AG10803 (cell line): ENCODE data around the gene NEAT1.

ENCODE experiments used
- DNase-seq: peaks from one replicate; pipeline ENCODE4 v3.0.0; 2010; ENCODE audit warnings: low read depth
- H3K4me3 ChIP-seq: 2 replicates; pipeline ENCODE4 v1.5.1; 2011; ENCODE audit warnings: mild to moderate bottlenecking, low read length, control low read depth
- TF ChIP-seq, protein P1 (sequence below): conservative IDR thresholded peaks from 2 replicates; pipeline ENCODE4 v1.5.1; 2011; ENCODE audit warnings: mild to moderate bottlenecking, low read length, control low read depth, inconsistent platforms

The NEAT1 gene

DNA sequence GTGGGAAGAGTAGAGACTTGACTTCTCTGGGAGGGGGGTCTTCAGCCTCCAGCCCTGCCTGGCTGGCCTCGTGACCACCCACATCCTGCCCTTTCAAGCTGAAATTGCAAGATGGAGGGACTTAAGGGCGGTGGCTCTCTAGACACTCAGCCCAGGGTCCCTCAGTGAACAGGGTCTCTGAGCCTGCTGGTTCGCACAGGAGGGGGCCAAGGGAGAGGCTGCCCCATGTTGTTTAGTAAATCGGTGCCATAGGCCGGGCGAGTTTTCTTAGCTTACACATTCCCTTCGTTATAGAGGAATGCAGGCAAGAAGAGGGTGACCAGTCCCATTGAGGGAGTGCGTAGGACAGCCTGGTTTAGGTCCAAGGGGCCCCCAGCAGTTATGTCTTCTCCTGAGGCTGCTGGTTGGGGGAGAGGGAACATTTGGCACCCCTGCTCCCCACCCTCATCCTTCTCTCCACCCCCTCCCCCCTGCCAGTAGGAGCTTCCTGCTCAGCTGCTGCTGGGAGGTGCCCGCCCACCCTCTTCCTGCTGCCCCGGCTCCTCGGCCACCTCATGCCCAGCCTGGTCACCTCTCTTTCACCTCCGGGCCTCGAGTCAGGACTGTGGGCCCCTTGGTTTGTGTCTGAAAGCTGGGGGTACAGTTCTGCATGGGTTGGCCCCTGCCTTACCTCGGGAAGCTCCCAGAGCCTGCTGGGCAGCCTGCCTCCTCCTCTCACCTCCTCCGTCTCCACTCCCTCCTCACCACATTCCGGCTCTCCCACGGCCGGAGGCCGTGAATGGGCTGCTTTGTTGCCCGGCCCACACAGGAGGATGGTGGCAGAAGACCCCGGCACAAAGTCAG is 32.3 kb upstream of the NEAT1 start:
- H3K4me3 ChIP-seq, result peak overlapping the region; percentile 14
- TF ChIP-seq, protein P1, sequence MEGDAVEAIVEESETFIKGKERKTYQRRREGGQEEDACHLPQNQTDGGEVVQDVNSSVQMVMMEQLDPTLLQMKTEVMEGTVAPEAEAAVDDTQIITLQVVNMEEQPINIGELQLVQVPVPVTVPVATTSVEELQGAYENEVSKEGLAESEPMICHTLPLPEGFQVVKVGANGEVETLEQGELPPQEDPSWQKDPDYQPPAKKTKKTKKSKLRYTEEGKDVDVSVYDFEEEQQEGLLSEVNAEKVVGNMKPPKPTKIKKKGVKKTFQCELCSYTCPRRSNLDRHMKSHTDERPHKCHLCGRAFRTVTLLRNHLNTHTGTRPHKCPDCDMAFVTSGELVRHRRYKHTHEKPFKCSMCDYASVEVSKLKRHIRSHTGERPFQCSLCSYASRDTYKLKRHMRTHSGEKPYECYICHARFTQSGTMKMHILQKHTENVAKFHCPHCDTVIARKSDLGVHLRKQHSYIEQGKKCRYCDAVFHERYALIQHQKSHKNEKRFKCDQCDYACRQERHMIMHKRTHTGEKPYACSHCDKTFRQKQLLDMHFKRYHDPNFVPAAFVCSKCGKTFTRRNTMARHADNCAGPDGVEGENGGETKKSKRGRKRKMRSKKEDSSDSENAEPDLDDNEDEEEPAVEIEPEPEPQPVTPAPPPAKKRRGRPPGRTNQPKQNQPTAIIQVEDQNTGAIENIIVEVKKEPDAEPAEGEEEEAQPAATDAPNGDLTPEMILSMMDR, result no peak
- DNase-seq, result peak; percentile 9

DNA sequence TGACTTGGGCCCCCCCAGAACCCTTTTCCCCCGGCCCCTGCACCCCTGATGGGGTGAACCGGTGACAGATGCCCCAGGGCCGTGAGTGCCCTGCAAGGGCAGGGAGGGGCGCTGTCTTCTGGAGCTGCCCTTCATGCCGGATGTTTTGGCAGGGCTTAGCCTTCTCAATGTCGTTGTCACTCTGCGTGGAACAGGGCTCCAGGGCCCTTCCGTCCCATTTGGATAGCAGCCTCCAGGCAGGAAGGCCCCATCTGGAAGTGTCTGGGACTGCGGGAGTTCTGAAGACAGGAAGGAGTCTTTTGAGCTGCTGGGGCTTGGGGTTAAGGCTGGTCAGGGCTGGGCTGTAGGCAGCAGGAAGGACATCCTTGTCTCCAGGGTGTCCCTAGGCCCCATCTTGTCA is 31.6 kb upstream of the NEAT1 start:
- TF ChIP-seq, protein P1, result peak; percentile 12; the same call in 1 of the 2 replicates
- peak; percentile 49 for DNase-seq
- H3K4me3 ChIP-seq, result peak overlapping the region; percentile 14

DNA sequence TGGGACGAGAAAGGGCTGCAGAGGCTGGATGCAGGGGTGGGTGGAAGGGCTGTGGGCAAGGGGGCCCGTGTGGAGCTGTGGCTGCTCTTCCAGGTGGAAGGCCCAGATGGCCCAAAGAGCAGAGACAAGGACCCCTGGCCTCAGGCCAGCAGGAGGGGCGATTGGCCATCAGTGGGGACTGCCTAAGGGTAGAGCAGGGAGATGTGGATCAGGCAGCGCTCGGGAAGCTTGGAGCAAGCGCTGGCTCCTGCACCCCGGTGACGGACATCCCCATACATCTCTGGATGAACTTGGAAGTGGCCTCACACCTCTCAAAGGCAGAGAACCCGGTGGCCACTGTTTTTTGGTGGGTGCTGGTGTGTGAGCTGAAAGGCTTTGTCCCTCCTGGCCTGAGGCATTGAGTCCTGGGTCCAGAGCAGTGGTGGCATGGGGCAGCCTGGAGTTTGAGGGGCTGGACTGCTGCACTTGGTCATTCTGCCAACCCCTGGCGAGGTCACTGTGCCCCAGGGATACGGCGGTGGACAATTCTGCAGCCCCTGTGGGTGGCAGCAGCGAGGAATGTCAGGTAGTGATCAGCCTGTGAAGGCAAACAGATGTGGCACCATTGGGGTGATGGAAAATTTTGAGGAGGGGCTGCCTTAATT is 30.3 kb upstream of the NEAT1 start:
- TF ChIP-seq, protein P1, result no peak
- DNase-seq, result no peak
- no peak overlapping the region for H3K4me3 ChIP-seq

DNA sequence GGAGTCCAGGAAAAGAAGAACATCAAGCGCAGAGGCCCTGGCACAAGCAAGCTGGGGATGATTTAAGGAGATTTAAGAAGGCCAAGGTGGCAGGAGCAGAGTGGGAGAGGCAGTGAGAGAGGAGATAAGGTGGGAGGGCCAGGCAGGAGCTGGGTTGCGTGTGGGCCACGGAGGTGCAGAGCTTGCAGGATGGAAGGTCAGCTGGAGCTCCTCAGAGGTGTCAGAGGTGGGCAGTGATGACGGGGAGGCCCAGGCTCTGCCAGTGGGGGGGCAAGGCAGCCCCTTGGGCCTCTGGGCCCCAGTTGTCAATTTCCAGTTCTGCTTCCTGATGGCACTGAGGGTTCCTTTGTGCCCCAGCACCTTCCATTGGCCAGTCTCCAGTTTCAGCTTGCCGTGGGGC is 29.7 kb upstream of the NEAT1 start:
- no peak overlapping the region for H3K4me3 ChIP-seq
- no peak for DNase-seq
- TF ChIP-seq, protein P1, result no peak

DNA sequence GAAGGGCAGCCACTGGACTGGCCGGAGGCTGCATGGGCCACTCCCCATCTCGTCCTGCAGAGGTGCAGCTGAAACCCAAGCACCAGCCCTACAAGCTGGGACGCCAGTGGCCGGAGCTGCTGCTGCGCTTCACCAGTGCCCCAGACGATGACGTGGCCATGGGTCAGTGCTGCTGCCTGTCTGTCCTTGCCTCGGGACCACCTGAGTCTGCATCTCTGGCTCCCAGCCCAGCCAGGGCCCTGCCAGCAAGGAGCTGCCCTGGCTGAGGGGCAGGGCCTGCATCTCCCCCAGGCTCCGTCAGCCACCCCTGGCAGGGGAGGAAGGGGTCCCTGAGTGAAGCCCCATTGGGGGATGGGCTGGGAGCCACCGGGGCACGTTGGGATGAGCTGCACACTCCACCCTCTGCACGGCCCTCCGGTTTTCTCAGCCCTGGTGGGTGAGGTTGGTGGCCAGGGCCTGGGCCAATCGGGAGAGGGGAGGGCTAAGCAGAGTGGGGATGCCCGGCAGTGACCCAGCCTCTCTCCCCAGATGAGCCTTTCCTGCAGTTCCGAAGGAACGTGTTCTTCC is 29.0 kb upstream of the NEAT1 start:
- no peak overlapping the region for H3K4me3 ChIP-seq
- DNase-seq, result no peak
- TF ChIP-seq, protein P1, result no peak

DNA sequence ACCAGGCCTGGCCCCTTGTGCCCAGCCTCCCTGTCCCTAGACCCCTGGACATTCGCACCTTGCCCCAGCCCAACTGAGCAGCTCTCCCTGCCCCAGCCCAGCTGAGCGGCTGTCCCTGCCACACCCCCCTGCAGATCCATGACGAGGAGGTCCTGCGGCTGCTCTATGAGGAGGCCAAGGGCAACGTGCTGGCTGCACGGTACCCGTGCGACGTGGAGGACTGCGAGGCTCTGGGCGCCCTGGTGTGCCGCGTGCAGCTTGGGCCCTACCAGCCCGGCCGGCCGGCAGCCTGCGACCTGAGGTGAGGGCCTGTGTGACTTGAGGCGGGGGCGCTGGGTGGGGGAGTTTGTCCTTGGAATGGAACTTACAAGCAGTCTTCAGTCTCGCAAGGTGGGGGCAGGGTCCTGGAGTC is 28.5 kb upstream of the NEAT1 start:
- TF ChIP-seq, protein P1, result no peak
- DNase-seq, result no peak
- no peak overlapping the region for H3K4me3 ChIP-seq
